Subcutaneous abdominal adipose tissue (tissue), 5 donors: ENCODE data around the gene CHD3.

Experiments used
- H3K27ac ChIP-seq: one replicate; pipeline ENCODE4 v1.7.0; 2013; ENCODE audit warnings: low read depth, mild to moderate bottlenecking, inconsistent platforms, low read length, moderate library complexity
- H3K27me3 ChIP-seq, 5 donors: one replicate each; pipeline ENCODE4 v1.7.0; 2013; ENCODE audit warnings: low read length in 5 of 5, inconsistent platforms in 1 of 5; ENCODE audit not compliant: control insufficient read depth in 5 of 5, insufficient read depth in 4 of 5
- H3K36me3 ChIP-seq, 5 donors: one replicate each; pipeline ENCODE4 v1.7.0; 2013; ENCODE audit warnings: low read length in 5 of 5; ENCODE audit not compliant: control insufficient read depth in 5 of 5, insufficient read depth in 5 of 5
- H3K4me1 ChIP-seq, 5 donors: one replicate each; pipeline ENCODE4 v1.7.0; 2013; ENCODE audit warnings: low read length in 5 of 5, mild to moderate bottlenecking in 3 of 5, moderate library complexity in 1 of 5; ENCODE audit not compliant: control insufficient read depth in 5 of 5, insufficient read depth in 5 of 5
- H3K4me3 ChIP-seq, 5 donors: one replicate each; pipeline ENCODE4 v1.7.0; 2013; ENCODE audit warnings: low read length in 5 of 5, low read depth in 1 of 5
- H3K9ac ChIP-seq, 5 donors: one replicate each; pipeline ENCODE4 v1.7.0; 2013; ENCODE audit warnings: low read length in 5 of 5, mild to moderate bottlenecking in 4 of 5, moderate library complexity in 3 of 5
- H3K9me3 ChIP-seq, 5 donors: one replicate each; pipeline ENCODE4 v1.7.0; 2013; ENCODE audit warnings: low read length in 5 of 5; ENCODE audit not compliant: control insufficient read depth in 5 of 5
- donor health status: healthy.
- donor health status: healthy.
- donor health status: healthy.
- donor health status: healthy.
- donor health status: healthy.

Gene CHD3

DNA sequence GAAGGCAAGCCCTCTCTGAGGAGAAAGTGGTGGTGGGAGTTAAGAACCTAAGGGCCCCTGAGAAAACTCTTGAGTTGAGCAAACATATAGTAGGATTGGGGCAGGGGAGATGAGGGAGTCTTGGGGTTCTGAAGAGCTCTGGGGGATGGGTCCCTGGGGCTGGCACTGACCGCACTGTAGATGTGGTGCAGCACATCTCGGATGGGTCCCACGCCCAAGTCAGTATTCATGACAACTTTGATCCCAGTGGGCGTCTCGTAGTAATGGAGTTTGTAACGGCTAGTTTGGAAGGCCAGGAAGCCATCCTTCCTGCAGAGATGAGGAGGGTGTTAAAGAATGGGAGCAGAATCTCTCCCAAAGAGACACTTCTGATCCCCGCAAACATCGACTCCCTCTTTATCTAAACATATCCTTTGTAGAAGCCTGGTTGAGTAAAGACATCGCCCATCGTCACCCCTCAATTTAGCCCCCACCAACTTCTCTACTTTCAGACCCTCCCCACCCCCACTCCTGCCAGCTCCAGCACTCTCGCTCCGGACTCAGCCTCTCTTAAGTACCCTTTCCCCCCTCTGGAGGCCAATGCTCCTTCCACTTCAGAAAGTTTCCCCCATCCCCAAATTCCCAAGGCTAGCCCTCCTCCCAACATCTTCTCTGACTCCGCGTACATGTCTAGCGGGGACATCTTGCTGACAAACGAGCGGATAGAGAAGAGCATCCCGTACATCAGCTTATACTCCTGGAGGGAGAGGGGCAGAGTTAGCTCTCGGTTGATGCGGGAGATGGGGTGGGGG, 42.4 kb downstream of the CHD3 start:
- peaks cover 0 to 5% (median 0%) of the 10 kb centered on the region in 5 donors for H3K27me3 ChIP-seq
- H3K36me3 ChIP-seq, result peaks cover 4 to 20% (median 11%) of the 10 kb centered on the region in 5 donors
- H3K4me1 ChIP-seq, result peaks cover 4 to 32% (median 28%) of the 10 kb centered on the region in 5 donors
- peak overlapping the region; percentile 62 for H3K27ac ChIP-seq
- no peaks in the 10 kb centered on the region for H3K9me3 ChIP-seq
- H3K4me3 ChIP-seq, result peak overlapping the region; percentile 72 to 97 (median 82)
- H3K9ac ChIP-seq, result peak overlapping the region; percentile 48 to 83 (median 72)

DNA sequence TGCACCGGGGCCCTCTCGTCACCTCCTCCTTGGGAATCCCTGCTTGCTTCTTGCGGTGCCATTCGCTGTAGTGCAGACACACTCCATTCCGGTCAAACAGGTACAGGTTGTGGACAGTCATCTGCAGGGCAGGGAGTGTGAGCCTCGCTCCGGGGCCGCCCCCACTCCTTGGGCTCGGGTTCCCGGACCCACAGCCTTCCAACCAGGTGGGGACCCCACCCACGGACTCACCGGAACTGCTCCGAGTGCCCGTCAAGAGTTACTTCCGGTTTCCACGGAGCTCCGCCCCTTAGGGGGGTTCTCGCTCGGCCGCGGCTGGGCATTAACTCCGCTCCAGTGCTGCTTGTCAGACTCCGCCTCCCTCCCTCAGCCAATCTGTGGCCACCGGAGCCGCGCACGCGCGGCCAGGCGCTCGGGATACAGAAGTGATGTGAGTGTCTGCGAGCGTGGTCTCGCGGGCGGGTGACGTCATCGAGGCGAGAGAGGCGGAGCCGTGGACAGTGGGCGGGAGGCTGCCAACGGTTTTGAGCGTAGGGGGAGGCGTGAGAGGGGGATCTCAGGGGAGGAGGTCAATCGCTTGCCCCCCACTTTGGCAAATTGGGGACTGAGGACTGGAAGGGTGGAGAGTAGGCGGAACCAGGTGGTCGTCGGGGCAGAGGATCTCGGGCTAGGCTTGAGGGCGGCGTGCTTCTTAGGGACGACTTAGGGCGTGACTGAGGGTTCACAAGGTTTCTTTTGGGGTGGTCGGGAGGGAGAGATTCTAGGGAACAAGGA, 43.3 kb downstream of the CHD3 start, which contains the start of the genes CNTROB and TRAPPC1:
Gene CNTROB, plus strand, starts transcription at position 498 of the 774 bp plus-strand sequence. CDS start 874 bp downstream, outside the sequence.
Gene TRAPPC1, minus strand, starts transcription at position 238 of the 774 bp plus-strand sequence. Its CDS starts 117 bp downstream, at position 121.
- H3K9ac ChIP-seq, result peak within 1 kb of the TSS; percentile 72 to 92 (median 77)
- H3K4me3 ChIP-seq, result peak within 1 kb of the TSS; percentile 72 to 99 (median 96)
- no peaks in the 10 kb centered on the region for H3K9me3 ChIP-seq
- H3K4me1 ChIP-seq, result peaks cover 4 to 32% (median 28%) of the 10 kb centered on the region in 5 donors
- peaks cover 0 to 5% (median 0%) of the 10 kb centered on the region in 5 donors for H3K27me3 ChIP-seq
- peaks cover 4 to 28% (median 19%) of the 10 kb centered on the region in 5 donors for H3K36me3 ChIP-seq
- peak within 1 kb of the TSS; percentile 74 for H3K27ac ChIP-seq

DNA sequence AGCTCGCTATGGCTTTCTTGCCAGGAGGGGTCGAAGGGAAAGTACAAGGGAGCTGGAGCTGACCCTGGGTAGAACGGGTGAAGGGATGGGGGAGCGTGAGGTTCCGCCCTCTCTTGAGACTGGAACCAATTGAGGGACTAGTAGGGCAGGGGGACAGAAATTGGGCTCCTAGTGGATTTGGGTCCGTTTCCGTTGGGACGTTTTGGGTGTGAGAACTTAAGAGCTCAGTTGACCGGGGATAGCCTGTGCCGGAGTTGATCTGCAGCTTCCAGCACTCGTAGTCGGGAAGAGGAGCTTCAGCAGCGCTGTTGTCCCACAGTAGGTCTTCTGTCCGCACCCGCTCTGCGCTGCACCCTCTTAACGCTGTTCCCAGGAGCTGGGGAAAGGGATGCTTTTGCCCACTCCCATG, 43.9 kb downstream of the CHD3 start:
- Histone ChIP-seq H3K9ac (peak overlapping the region; percentile 69 to 92 (median 77)), H3K4me1 (peaks cover 4 to 32% (median 28%) of the 10 kb centered on the region in 5 donors), H3K36me3 (peaks cover 4 to 34% (median 21%) of the 10 kb centered on the region in 5 donors), H3K9me3 (no peaks in the 10 kb centered on the region), H3K4me3 (peak overlapping the region; percentile 72 to 99 (median 96)), H3K27ac (peak overlapping the region; percentile 74), H3K27me3 (peaks cover 0 to 5% (median 0%) of the 10 kb centered on the region in 5 donors)

DNA sequence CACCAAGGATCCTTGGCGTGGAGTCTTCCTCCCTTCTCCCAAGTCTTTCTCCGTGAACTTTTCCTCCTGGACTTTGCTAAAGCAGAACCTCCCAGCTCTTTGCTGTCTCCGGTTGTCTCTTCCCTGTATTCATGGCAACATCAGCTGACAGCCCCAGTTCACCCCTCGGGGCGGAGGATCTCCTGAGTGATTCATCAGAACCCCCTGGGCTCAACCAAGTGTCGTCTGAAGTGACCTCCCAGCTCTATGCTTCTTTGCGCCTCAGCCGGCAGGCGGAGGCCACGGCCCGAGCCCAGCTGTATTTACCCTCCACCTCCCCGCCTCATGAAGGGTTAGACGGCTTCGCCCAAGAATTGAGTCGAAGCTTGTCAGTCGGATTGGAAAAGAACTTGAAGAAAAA, 44.4 kb downstream of the CHD3 start:
- Histone ChIP-seq H3K27me3 (peaks cover 0 to 5% (median 0%) of the 10 kb centered on the region in 5 donors), H3K9ac (peak overlapping the region; percentile 48 to 92 (median 73)), H3K4me1 (peaks cover 4 to 32% (median 28%) of the 10 kb centered on the region in 5 donors), H3K36me3 (peaks cover 4 to 37% (median 21%) of the 10 kb centered on the region in 5 donors), H3K9me3 (no peaks in the 10 kb centered on the region), H3K27ac (peak overlapping the region; percentile 74), H3K4me3 (peak overlapping the region; percentile 72 to 99 (median 96))

DNA sequence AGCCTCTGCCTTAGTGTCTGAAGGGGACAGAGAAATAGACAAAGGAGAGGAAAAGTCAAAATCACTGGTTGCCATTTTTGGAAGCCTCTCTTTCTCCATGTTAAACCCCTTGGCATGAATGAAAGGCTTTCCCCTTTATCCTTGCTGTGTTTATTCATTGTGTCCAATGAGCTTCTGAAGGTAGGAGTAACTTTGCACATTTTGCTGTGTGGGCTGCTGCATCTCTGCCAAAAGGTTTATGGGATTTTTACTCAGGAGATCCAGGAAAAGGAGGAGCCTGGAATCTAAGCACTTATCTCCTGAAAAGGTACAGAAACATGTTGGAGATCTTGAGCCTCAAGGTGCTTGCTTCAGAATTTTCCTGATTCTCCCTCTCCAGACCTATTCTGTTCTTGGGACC, 47.3 kb downstream of the CHD3 start:
- H3K9ac ChIP-seq, result no peak overlapping the region
- no peaks in the 10 kb centered on the region for H3K27me3 ChIP-seq
- no peak overlapping the region for H3K4me3 ChIP-seq
- no peaks in the 10 kb centered on the region for H3K9me3 ChIP-seq
- H3K36me3 ChIP-seq, result peaks cover 13 to 51% (median 43%) of the 10 kb centered on the region in 5 donors
- peaks cover 4 to 26% (median 26%) of the 10 kb centered on the region in 5 donors for H3K4me1 ChIP-seq
- no peak overlapping the region for H3K27ac ChIP-seq

DNA sequence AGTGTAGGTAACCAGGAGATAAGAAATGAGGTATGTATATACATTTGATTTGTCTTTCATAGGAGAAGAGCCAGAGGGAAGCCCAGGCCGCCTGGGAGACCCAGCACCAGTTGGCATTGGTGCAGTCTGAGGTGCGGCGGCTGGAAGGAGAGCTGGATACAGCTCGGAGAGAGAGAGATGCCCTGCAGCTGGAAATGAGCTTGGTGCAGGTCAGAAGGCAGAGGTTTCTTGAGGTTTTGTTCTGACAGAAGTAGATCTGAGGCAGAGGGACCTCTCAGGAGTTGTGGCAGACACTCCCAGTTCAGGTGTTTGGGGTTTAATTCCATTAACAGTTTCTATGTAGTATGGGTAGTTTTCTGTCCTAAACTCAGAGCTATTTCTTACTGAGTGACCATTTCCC, 51.4 kb downstream of the CHD3 start:
- Histone ChIP-seq H3K4me1 (peaks cover 0 to 10% (median 5%) of the 10 kb centered on the region in 5 donors), H3K36me3 (peaks cover 13 to 82% (median 63%) of the 10 kb centered on the region in 5 donors), H3K9me3 (no peaks in the 10 kb centered on the region), H3K27me3 (no peaks in the 10 kb centered on the region), H3K27ac (no peak overlapping the region), H3K4me3 (no peak overlapping the region), H3K9ac (no peak overlapping the region)

DNA sequence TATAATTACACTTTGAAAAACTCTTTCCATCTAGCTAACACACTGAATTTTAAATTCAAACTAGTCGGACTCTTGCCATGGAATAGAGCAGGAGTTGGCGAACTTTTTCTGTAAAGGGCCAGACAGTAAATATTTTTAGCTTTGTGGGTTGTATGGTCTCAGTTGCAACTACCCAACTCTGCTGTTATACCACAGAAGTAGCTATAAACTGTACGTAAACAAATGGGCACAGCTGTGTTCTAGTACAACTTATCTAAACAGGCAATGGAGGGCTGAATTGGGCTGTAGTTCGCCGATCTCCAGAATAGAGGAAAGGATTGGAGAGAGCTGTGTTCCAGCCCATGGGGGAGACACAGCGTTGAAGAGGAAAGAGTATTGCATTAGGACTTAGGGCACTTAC, 52.2 kb downstream of the CHD3 start:
- Histone ChIP-seq H3K9ac (no peak overlapping the region), H3K4me1 (peaks cover 0 to 10% (median 5%) of the 10 kb centered on the region in 5 donors), H3K27me3 (no peaks in the 10 kb centered on the region), H3K9me3 (no peaks in the 10 kb centered on the region), H3K4me3 (no peak overlapping the region), H3K36me3 (peaks cover 10 to 83% (median 67%) of the 10 kb centered on the region in 5 donors), H3K27ac (no peak overlapping the region)

DNA sequence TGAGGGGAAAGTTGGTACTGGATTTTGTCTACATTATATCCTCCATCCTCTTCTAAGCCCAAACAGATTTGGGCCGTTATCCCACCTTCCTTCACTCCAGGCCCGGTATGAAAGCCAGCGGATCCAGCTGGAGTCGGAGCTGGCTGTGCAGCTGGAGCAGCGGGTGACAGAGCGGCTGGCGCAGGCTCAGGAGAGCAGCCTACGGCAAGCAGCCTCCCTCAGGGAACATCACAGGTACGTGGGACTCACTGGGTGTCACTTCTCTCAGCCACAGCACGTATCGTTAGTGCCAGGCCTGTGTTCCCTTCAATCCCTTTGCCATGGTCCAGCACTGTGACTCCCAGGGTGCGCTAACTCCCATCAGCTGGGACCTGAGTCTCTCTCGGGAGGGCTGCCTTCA, 54.7 kb downstream of the CHD3 start:
- Histone ChIP-seq H3K9ac (no peak overlapping the region), H3K36me3 (peaks cover 7 to 82% (median 69%) of the 10 kb centered on the region in 5 donors), H3K27ac (no peak overlapping the region), H3K27me3 (no peaks in the 10 kb centered on the region), H3K4me1 (peaks cover 0 to 10% (median 5%) of the 10 kb centered on the region in 5 donors), H3K4me3 (no peak overlapping the region), H3K9me3 (no peaks in the 10 kb centered on the region)

DNA sequence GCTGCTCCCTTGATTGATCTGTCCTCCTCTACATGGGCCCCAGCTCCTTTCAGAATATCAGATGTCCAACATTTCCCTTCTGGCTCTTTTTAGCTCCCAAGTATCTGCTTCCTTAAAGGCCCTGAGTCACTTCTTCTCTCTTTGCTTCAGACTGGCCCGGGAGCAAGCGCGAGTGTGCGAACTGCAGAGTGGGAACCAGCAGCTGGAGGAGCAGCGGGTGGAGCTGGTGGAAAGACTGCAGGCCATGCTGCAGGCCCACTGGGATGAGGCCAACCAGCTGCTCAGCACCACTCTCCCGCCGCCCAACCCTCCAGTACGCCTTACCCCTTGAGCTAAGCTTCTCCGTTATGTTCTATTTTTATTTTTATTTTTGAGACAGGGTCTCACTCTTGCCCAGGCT, 55.7 kb downstream of the CHD3 start:
- Histone ChIP-seq H3K36me3 (peaks cover 4 to 87% (median 74%) of the 10 kb centered on the region in 5 donors), H3K4me3 (no peak overlapping the region), H3K9me3 (no peaks in the 10 kb centered on the region), H3K9ac (no peak overlapping the region), H3K4me1 (peaks cover 0 to 10% (median 5%) of the 10 kb centered on the region in 5 donors), H3K27me3 (no peaks in the 10 kb centered on the region), H3K27ac (no peak overlapping the region)
